ENCODE measurements around the gene KRT80.

Gene KRT80

DNA sequence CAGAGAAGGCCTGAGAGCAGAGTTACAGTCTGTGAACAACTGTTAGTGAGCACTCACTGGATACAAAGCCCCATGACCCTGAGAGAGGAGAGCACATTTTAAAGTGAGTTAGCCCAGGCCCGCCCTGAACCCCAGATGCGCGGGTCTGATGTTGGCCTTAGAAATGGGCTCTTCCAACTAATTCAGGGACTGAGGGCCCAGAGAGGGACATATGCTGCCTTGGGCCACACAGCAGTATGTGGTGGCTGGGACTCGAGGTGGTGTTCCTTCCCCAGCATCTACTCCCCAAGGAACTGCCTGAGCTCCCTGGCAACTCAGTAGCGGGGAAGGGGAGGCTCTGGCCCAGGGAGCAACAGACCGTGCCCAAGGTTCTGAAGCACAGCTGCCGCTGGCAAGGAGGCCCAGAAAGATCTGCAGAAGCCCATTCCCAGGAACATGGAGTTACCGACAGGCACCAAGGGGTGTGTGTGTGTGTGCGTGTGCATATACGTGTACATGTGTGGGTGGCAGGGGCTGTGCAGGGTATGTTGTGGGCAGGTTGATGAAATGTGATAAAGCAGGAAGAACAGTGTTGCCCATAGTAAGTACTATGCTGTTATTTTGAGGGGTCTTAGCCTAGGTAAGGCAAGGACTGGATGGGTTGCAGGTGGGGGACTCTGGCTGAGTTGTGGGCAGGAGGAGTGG lies 40.5 kb downstream of the KRT80 start:
- no peak for DNase-seq

- DNase-seq: no peak
Observed at GRCh38 chr12:52149651-52150241, 42.1 kb downstream of the KRT80 start.

- DNase-seq: no peak
Observed at GRCh38 chr12:52149182-52149641, 42.6 kb downstream of the KRT80 start.

GRCh38 chr12:52148464-52149181 lies 43.2 kb downstream of the KRT80 start:
- no peak for DNase-seq

DNA sequence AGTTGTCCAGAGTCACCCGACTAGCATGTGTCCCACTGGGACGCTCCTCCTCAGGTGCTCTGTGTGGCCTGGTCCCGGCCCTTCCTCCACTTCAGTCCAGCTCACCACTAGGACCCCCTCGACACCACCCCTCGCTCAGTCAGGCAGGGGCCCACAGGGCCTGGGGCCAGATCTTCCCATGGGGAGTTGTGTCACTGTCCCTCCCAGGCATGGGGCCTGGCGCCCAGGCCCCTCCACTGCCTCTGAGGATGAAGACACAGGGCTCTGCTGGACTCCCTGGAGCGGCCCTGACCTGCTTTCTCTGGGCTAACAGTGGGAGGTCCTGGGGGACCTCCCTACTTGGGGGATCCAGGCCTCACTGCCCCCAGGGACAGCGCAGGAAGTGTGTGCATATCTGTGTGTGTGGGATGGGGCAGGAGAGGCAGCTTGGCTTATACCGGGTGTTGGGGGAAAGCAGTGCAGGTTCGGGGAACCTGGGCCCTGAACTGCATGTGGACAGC lies 43.8 kb downstream of the KRT80 start:
- DNase-seq: no peak

- no peak for DNase-seq
Observed at GRCh38 chr12:52147367-52147963, 44.3 kb downstream of the KRT80 start.

DNA sequence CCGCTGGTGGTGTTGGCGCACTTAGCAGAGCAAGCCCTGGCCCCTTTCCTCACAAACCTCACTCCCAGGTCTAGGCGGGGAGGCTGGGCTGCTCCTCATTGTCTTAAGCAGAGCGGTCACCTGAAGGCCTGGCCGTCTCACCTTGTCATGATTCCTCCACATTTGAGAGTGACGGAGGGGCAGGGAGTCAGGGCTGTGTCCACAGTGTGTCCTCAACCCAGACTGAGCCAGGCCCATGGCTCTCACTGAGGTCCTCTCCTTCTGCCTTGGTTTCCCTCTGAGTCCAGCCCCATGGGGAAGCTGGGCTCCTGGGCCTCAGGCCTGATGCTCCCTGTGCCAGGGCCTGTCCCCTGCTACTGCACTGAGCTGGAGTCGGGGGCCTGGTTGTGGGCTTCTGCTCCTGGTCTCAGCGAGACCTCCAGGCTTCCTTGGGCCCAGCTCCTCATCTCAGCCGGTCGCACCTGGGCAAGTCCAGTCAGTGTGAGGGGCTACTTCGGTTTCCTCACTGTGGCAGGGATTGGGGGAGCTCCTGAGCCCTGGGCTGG lies 44.9 kb downstream of the KRT80 start:
- DNase-seq: no peak

- no peak for DNase-seq
Observed at GRCh38 chr12:52146089-52146821, 45.6 kb downstream of the KRT80 start.

GRCh38 chr12:52145228-52146088 lies 46.4 kb downstream of the KRT80 start:
- no peak for DNase-seq

GRCh38 chr12:52144512-52145227 lies 47.1 kb downstream of the KRT80 start:
- DNase-seq: no peak

GRCh38 chr12:52142431-52142830 lies 49.4 kb downstream of the KRT80 start:
- DNase-seq: no peak

GRCh38 chr12:52141875-52142274 lies 49.9 kb downstream of the KRT80 start:
- DNase-seq: no peak

- no peak for DNase-seq
Observed at GRCh38 chr12:52141306-52141705, 50.5 kb downstream of the KRT80 start.

GRCh38 chr12:52139579-52140062 lies 52.2 kb downstream of the KRT80 start:
- DNase-seq: no peak

DNA sequence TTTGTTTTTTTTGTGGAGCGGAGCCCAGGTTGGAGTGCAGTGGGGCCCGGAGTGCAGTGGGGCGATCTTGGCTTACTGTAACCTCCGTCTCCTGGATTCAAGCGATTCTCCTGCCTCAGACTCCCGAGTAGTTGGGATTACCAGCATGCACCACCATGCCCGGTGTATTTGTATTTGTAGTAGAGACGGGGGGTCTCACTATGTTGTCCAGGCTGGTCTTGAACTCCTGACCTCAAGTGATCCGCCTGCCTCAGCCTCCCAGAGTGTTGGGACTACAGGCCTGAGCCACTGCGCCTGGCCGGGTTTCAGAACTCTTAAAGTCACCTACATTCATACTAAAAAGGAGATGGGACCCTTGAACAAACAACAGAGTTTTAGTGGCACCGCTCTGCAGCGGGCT lies 52.7 kb downstream of the KRT80 start:
- no peak for DNase-seq

DNA sequence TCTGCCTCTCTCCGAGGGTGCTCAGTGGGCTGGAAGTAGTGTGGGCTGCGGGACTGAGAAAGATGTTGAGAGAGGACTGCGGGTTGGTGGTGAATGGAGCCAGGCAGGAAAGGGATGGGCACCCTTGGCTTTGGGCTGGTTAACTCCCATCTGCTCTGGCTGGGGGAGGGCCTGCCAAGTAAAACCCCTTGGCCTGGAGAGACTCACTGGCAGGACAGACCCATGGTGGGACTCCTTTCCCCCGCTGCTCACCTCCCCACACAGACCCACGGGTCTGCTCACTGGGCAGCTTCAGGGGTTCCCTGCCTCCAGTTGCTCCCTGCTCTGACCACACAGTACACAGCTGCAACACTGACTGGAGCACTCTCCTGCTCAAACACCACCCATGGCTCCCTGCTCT lies 54.1 kb downstream of the KRT80 start:
- no peak for DNase-seq

DNA sequence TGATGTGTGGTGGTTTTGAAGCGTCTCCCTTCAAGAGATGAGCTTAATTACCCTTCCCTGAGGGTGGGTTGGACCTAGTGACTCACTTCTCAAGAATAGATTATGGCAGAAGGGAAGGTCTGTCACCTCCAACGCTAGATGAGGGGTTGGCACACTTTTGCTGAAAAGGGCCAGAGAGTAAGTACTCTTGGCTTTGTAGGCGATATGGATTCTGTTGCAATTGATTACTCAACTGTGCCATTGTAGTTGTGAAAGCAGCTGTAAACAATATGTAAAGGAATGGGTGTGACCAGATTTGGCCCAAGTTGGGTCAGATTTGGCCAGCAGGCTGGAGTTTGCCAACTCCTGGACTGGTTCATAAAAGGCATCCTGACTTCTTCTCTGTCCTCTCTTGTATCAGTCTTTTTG lies 59.1 kb downstream of the KRT80 start:
- DNase-seq: no peak

DNA sequence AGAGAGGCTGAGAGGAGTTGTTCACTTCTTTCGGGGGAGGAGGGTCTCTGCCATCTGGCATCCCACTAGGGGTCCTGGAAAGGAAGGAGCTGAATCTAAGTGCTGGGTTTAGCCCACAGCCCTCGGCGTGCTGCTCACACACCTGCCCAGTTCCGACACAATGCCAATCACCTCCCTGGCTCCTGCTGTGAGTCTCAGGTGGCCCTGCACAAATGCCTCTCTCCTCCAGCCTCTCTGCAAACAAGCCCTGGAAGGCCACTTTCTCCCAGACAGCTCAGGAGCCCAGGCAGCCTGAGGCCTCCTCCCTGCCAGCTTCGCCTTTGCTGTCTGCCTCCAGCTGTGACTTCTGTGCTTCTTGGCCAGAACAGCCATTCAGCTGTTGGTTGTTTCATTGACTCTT lies 61.1 kb downstream of the KRT80 start:
- DNase-seq: no peak

DNA sequence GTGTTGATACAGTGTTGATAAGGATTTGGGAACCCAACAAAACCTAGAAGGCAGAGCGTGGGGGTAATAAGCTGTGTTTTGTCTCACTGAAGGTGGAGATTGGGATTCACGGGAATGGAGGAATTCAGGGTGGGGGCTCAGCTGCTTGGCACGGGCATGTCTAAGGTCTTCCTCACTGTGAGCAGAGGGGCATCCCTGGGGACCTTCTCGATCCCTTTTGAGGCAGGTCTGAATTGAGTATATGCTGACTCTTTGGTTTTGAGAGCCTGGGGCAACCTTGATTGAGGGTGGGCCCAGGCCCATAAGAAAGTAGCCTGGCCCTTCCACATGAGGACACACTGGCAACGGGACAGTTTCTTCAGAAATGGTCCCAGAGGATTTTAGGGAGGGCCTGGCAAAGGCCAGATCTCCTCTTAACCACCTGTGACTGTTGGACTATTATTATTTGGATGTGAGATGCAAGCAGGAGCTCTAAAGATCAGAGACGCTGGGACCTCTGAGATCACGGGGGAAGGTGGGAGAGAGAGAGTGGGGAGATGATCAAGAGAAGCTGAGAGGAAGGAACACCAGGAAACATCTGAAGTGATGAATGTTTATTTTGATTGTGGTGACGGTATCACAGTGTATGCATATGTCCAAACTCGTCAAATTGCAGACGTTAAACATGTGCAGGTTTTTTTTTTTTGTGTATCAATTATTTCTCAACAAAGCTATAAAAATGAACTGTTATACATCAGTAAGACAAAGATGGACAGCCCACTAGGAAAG lies 63.9 kb downstream of the KRT80 start:
- DNase-seq: no peak
